Measurements from ENCODE around the gene CNKSR1. TPM values are rescaled to one million over a fixed set of nuclear protein-coding genes. Genes with fewer than 3 reads are reported as not detected.

CNKSR1 gene
- total RNA-seq, 1 experiment from 2014 or later = 18.0 TPM

- TF ChIP-seq ARID4B (CRISPR knock-in tag; IDR thresholded peaks at IDR 0.05; ENCODE audit: borderline replicate concordance) (peak; percentile 86; the same call in 1 of the 2 replicates), ZNF281 (CRISPR knock-in tag; IDR thresholded peaks at IDR 0.05) (peak; percentile 74; the same call in 1 of the 2 replicates), OVOL2 (CRISPR knock-in tag; IDR thresholded peaks at IDR 0.05; ENCODE audit: borderline replicate concordance) (no peak), NR1H2 (CRISPR knock-in tag; IDR thresholded peaks at IDR 0.05) (no peak), E2F5 (CRISPR knock-in tag; IDR thresholded peaks at IDR 0.05) (0 out of 2 replicates have a peak, but pooled peaks have one; percentile 58), ZNF138 (CRISPR knock-in tag; conservative IDR thresholded peaks at IDR 0.05) (no peak), MAX (CRISPR knock-in tag; IDR thresholded peaks at IDR 0.05) (peak; percentile 97), NFATC4 (CRISPR knock-in tag; IDR thresholded peaks at IDR 0.05) (no peak), NR2C2 (CRISPR knock-in tag; IDR thresholded peaks at IDR 0.05) (peak; percentile 65; the same call in 1 of the 2 replicates), ZNF396 (CRISPR knock-in tag; IDR thresholded peaks at IDR 0.05; ENCODE audit: borderline replicate concordance) (no peak), ERG (CRISPR knock-in tag; IDR thresholded peaks at IDR 0.05) (no peak), SMAD4 (CRISPR knock-in tag; IDR thresholded peaks at IDR 0.05) (no peak), ATF6 (CRISPR knock-in tag; IDR thresholded peaks at IDR 0.05) (no peak), CREB1 (CRISPR knock-in tag; IDR thresholded peaks at IDR 0.05) (peak; percentile 75; the same call in 1 of the 2 replicates), ZBTB21 (CRISPR knock-in tag; IDR thresholded peaks at IDR 0.05; ENCODE audit: borderline replicate concordance) (peak; percentile 100), SOX15 (CRISPR knock-in tag; IDR thresholded peaks at IDR 0.05) (no peak), EMX1 (CRISPR knock-in tag; IDR thresholded peaks at IDR 0.05) (no peak), CTCF (IDR thresholded peaks at IDR 0.05) (peak; percentile 81), ATF1 (CRISPR knock-in tag; IDR thresholded peaks at IDR 0.05) (0 out of 2 replicates have a peak, but pooled peaks have one; percentile 69), PREB (CRISPR knock-in tag; IDR thresholded peaks at IDR 0.05; ENCODE audit: borderline replicate concordance) (no peak), KAT7 (CRISPR knock-in tag; IDR thresholded peaks at IDR 0.05; ENCODE audit: borderline replicate concordance) (peak; percentile 82; the same call in 1 of the 2 replicates), ZNF317 (CRISPR knock-in tag; IDR thresholded peaks at IDR 0.05; ENCODE audit: borderline replicate concordance, low read depth) (0 out of 2 replicates have a peak, but pooled peaks have one; percentile 11), GTF2I (CRISPR knock-in tag; conservative IDR thresholded peaks at IDR 0.05) (no peak)
These were observed 7.4 kb upstream of the CNKSR1 start, which contains the start of gene ZNF593 (continued) for GRCh38 chr1:26169669-26170471.
